Hepatocyte (in vitro differentiated cells): Measurements from ENCODE around the gene TLN1.

Source experiments
- EZH2 ChIP-seq: fragments of 200-600 bp; sonication (generic); IDR thresholded peaks from 2 replicates; pipeline ENCODE4 v1.6.1; 2016; ENCODE audit warnings: antibody characterized with exemption, mild to moderate bottlenecking, borderline replicate concordance
- EZH2phosphoT487 ChIP-seq: fragments of 200-600 bp; sonication (generic); IDR thresholded peaks from one replicate; pipeline ENCODE4 v1.6.1; 2018; ENCODE audit warnings: antibody characterized with exemption, mild to moderate bottlenecking, low read depth, moderate library complexity; ENCODE audit not compliant: unreplicated experiment, severe bottlenecking

GRCh38 chr9:35754264-35754663, 22.3 kb upstream of the TLN1 start, which contains the start of gene MSMP:
- TF ChIP-seq EZH2phosphoT487 (no peak), EZH2 (no peak)
